HuH-7.5 (cell line): ENCODE measurements around the gene CD27.
"Not testable (repeated sequence)": the region's sequence is repeated elsewhere in the genome, so short reads cannot be mapped to it uniquely, and the experiment has no call there.

Experiments used
- DNase-seq: peaks from one replicate; pipeline ENCODE4 v3.0.0; 2011; ENCODE audit warnings: low spot score

The CD27 gene

DNA sequence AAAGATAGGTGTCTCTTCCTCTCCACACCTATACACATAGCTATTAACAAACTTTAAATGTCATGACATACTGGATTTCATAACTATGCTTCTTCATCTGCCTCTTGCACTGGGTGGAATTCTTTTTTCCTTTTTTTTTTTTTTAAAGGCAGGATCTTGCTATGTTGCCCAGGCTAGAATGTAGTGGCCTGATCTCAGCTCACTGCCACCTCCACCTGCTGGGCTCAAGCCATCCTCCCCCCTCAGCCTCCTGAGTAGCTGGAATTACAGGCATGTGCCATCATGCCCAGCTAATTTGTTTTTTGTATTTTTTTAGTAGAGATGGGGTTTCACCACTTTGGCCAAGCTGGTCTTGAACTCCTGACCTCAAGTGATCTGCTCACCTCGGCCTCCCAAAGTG is 43.5 kb downstream of the CD27 start:
- no peak for DNase-seq

DNA sequence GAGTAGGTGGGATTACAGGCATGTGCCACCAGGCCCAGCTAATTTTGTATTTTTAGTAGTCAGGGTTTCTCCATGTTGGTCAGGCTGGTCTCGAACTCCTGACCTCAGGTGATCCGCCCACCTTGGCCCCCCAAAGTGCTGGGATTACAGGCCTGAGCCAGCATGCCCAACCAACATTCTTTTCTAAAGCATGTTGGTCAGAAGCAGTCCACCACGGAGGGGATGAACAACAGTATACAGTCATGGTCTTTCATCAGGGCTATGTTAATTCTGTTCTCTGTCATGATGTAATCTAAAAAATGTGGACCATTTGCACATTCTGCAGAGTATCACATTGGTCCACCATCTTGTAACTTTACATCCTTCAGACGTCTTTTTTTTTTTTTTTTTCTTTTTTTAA is 44.7 kb downstream of the CD27 start:
- no peak for DNase-seq

DNA sequence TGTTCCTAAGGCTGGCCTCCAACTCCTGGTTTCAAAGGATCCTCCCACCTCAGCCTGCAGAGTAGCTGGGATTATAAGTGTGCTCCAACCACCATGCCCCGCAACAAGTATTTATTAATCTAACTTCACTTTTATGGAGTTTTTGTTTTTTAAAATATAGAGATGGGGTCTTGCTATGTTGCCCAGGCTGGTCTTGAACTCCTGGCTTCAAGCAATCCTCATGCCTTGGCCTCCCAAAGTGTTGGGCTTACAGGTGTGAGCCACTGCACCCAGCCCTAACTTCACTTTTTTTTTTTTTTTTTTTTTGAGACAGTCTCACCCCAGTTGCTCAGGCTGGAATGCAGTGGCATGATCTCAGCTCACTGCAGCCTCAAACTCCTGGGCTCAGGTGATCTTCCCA is 45.9 kb downstream of the CD27 start:
- not testable (repeated sequence) for DNase-seq

DNA sequence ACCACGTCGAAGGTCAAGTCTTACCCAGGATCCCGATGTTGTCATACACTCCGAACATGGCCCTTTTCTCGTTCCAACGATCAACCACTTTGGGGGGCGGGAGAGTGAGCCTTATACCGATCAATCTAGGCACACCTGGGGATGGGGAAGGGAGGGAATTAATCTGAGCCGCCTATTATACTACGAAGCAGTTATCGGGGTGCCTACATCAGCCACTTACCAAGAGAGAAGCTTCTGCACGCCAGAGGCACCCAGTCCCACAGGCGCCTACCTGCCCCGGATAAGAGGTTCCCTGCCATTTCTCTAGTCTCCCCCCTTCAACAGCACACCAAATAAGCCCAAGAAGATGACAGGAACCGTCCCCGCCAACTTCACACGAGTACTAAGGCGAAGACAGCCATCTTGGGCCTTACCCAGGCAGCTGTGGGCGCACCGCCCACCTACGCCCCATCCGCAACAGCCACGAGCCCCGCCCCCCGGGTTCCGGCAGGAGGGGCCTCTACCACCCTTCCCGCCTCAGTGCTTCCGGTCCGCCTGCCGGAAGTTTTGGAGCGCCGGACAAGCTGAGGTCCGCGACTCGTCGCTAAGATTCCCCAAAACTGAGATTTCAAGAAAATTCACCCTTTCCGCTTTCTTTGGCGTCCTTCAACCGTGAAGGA is 48.2 kb downstream of the CD27 start, which contains the start of gene MRPL51:
TSS of gene MRPL51 (minus strand) at position 425 of the 659 bp plus-strand sequence. CDS start at position 299, 126 bp downstream.
- peak; percentile 88 for DNase-seq

DNA sequence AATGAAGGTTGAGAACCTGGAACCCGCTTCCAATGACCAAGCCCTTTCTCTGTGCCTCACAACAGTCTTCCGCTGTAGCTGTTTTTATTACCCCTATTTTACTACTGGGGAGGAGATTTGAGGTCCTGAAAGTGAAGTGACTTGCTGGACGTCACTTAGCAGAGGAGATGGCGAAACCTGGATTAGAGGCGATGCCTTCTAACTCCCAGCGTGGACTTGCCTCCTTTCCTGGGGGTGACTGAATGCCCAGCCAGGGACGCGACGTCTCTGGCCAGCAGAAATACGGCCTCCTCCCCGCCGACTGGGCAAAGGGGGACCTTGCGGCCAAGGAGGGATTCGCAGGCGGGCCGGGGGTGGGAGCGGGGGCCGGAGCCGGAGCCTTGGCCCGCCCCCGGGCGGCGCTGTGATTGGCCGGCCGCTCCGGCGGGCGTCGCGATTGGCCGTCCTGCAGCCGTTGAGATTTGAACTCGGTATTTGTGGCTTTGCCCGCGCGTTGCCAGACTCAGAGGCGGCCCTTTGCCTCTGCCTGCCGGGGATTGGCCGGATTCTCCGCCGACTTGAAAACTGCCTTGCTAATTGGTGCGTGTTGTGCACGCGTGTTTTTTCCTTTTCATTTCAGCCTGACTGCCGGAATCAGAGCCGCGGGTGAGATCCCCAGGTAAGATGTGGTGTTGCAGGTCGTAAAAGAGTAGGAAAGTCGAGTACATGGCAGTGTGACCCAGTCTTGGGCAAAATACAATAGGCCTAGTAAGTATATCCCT is 48.9 kb downstream of the CD27 start, which contains the start of gene NCAPD2:
TSS of gene NCAPD2 (plus strand) at position 606 of the 761 bp plus-strand sequence. CDS start 997 bp downstream, outside the sequence.
- DNase-seq: peak; percentile 90

DNA sequence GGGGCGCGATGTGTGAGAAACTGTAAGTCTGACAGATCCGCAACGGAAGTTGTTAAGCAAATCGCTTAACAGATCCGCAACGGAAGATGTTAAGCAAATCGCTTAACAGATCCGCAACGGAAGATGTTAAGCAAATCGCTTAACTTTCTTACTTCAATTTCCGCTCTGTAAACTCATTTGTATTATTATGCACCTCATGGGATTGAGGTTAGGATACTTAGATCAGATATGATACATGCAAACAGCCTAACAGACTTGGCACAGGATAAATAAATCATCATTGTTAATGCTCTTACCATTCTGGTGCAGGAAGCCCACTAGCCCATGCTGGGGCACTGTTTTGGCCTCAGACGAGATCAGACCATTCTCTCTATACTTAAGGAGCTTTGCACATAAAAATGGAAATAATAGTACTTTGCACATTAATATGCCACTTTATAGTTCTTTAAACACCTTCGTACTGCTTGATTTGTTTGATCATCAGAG is 49.5 kb downstream of the CD27 start:
- no peak for DNase-seq

DNA sequence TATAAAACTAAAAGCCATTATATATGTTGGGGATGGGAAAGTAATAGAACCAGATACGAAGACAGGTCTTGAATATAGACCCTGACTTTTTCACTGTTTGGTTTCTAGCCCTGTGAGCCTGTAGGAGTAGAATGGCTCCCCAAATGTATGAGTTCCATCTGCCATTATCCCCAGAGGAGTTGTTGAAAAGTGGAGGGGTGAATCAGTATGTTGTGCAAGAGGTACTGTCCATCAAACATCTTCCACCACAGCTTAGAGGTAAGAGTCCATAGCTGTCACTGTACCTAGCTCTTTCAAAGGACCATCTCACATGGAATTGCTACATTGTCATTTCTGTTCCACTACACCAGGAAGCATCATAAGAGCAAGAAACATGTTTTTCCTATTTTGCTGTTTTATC is 50.2 kb downstream of the CD27 start:
- DNase-seq: no peak

DNA sequence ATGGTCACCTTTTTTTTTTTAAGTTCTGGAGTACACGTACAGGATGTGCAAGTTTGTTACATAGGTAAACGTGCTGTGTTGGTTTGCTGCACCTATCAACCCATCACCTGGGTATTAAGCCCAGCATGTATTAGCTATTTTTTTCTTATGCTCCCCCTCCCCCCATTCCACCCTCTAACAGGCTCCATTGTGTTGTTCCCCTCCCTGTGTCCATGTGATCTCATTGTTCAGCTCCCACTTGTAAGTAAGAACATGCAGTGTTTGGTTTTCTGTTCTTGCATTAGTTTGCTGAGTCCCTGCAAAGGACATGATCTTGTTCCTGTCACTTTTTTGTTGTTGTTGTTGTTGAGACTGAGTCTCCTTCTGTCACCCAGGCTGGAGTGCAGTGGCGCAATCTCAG is 52.5 kb downstream of the CD27 start:
- not testable (repeated sequence) for DNase-seq

DNA sequence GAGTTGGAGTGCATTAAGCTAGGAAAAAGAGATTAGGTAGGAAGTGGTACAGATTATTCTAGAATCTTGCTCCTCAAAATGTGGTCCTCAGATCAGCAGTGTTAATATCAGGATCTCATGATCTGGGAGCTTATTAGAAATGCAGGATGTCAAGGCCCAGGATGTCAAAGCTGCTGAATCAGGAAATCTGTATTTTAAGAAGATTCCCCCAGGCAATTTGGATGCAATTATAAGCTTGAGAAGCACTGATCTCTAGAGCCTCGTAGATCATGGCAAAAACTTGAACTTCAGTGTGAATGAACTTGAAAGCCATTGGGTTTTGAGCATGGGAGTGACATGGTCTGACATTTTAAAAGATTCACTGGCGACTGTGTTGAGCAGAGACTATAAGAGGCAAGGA is 55.7 kb downstream of the CD27 start:
- DNase-seq: no peak
